ENCODE data around the gene KIAA1549.
"Not testable (repeated sequence)": the region's sequence is repeated elsewhere in the genome, so short reads cannot be mapped to it uniquely, and the experiment has no call there.

The KIAA1549 gene

GRCh38 chr7:138981332-138982203 lies at the start of gene KIAA1549:
TSS of gene KIAA1549 (minus strand) at chr7:138981389. CDS start at chr7:138981269, 120 bp downstream.
- in situ Hi-C loops (cut with MboI; ENCODE audit: low sequenced_read_pairs), result no loop called here

GRCh38 chr7:139029353-139029752 lies 48.2 kb upstream of the KIAA1549 start:
- in situ Hi-C loops (cut with MboI; ENCODE audit: low sequenced_read_pairs), result no loop called here

- in situ Hi-C loops (cut with MboI; ENCODE audit: low sequenced_read_pairs), result no loop called here
Measured at GRCh38 chr7:139026551-139026950, 45.4 kb upstream of the KIAA1549 start.

- in situ Hi-C loops (cut with MboI; ENCODE audit: low sequenced_read_pairs), result not testable (repeated sequence)
Measured at GRCh38 chr7:139025861-139026260, 44.7 kb upstream of the KIAA1549 start.

GRCh38 chr7:139023076-139023475 lies 41.9 kb upstream of the KIAA1549 start:
- in situ Hi-C loops (cut with MboI; ENCODE audit: low sequenced_read_pairs), result no loop called here

GRCh38 chr7:139022286-139022685 lies 41.1 kb upstream of the KIAA1549 start:
- in situ Hi-C loops (cut with MboI; ENCODE audit: low sequenced_read_pairs), result no loop called here

- in situ Hi-C loops (cut with MboI; ENCODE audit: low sequenced_read_pairs), result no loop called here
Measured at GRCh38 chr7:139018910-139019309, 37.7 kb upstream of the KIAA1549 start.

GRCh38 chr7:139016931-139017511 lies 35.8 kb upstream of the KIAA1549 start:
- in situ Hi-C loops (cut with MboI; ENCODE audit: low sequenced_read_pairs), result no loop called here

GRCh38 chr7:139011373-139011772 lies 30.2 kb upstream of the KIAA1549 start:
- in situ Hi-C loops (cut with MboI; ENCODE audit: low sequenced_read_pairs), result no loop called here

GRCh38 chr7:139004321-139005090 lies 23.3 kb upstream of the KIAA1549 start:
- in situ Hi-C loops (cut with MboI; ENCODE audit: low sequenced_read_pairs), result no loop called here

GRCh38 chr7:138999414-138999813 lies 18.2 kb upstream of the KIAA1549 start:
- in situ Hi-C loops (cut with MboI; ENCODE audit: low sequenced_read_pairs), result no loop called here

GRCh38 chr7:138992052-138992531 lies 10.9 kb upstream of the KIAA1549 start:
- in situ Hi-C loops (cut with MboI; ENCODE audit: low sequenced_read_pairs), result no loop called here

GRCh38 chr7:138987686-138988085 lies 6.5 kb upstream of the KIAA1549 start:
- in situ Hi-C loops (cut with MboI; ENCODE audit: low sequenced_read_pairs), result no loop called here

GRCh38 chr7:138982204-138982623 lies 1.0 kb upstream of the KIAA1549 start:
- in situ Hi-C loops (cut with MboI; ENCODE audit: low sequenced_read_pairs), result no loop called here

- in situ Hi-C loops (cut with MboI; ENCODE audit: low sequenced_read_pairs), result no loop called here
Measured at GRCh38 chr7:138980563-138981291, 462 bp downstream of the KIAA1549 start.

- in situ Hi-C loops (cut with MboI; ENCODE audit: low sequenced_read_pairs), result no loop called here
Measured at GRCh38 chr7:138979988-138980562, 1.1 kb downstream of the KIAA1549 start.

GRCh38 chr7:138979226-138979979 lies 1.8 kb downstream of the KIAA1549 start:
- in situ Hi-C loops (cut with MboI; ENCODE audit: low sequenced_read_pairs), result no loop called here

- in situ Hi-C loops (cut with MboI; ENCODE audit: low sequenced_read_pairs), result no loop called here
Measured at GRCh38 chr7:138978541-138979184, 2.5 kb downstream of the KIAA1549 start.

- in situ Hi-C loops (cut with MboI; ENCODE audit: low sequenced_read_pairs), result not testable (repeated sequence)
Measured at GRCh38 chr7:138976161-138976560, 5.0 kb downstream of the KIAA1549 start.

Data from hTERT RPE-1 (cell line).